Ectodermal cell (in vitro differentiated cells): Measurements from ENCODE around the gene TBC1D21.

Source experiments
- H3K27ac ChIP-seq: 2 replicates; pipeline ENCODE4 v1.7.0; 2013; ENCODE audit warnings: mild to moderate bottlenecking, low read depth, low read length; ENCODE audit not compliant: insufficient read depth, poor library complexity, severe bottlenecking
- H3K27me3 ChIP-seq: 2 replicates; pipeline ENCODE4 v1.7.0; 2013; ENCODE audit warnings: mild to moderate bottlenecking, low read length; ENCODE audit not compliant: insufficient read depth, control insufficient read depth, poor library complexity, severe bottlenecking
- H3K36me3 ChIP-seq: one replicate; pipeline ENCODE4 v1.7.0; 2013; ENCODE audit warnings: low read length; ENCODE audit not compliant: control insufficient read depth, insufficient read depth
- H3K4me1 ChIP-seq: one replicate; pipeline ENCODE4 v1.7.0; 2013; ENCODE audit warnings: low read length; ENCODE audit not compliant: control insufficient read depth, insufficient read depth
- H3K4me3 ChIP-seq: 2 replicates; pipeline ENCODE4 v1.7.0; 2013; ENCODE audit warnings: low read depth, low read length, control low read depth; ENCODE audit not compliant: insufficient read depth
- H3K9me3 ChIP-seq: 2 replicates; pipeline ENCODE4 v1.7.0; 2013; ENCODE audit warnings: mild to moderate bottlenecking, low read length, moderate library complexity; ENCODE audit not compliant: control insufficient read depth
- WGBS, 2 experiments: methylation state at CpG; one replicate each; pipeline ENCODE4 v1.1.7; 2013; ENCODE audit warnings: missing lambda C conversion rate in 2 of 2; 5-methylcytosine and 5-hydroxymethylcytosine counted together

Gene TBC1D21

GRCh38 chr15:73899197-73900094, 26.1 kb downstream of the TBC1D21 start:
- Histone ChIP-seq H3K27ac (no peak overlapping the region), H3K9me3 (no peaks in the 10 kb centered on the region), H3K4me3 (no peak overlapping the region), H3K36me3 (no peaks in the 10 kb centered on the region), H3K4me1 (peaks cover 3% of the 10 kb centered on the region), H3K27me3 (no peaks in the 10 kb centered on the region)
- 91% methylated on average over 14 to 15 of the region's 15 CpGs for WGBS, 2 experiments

DNA sequence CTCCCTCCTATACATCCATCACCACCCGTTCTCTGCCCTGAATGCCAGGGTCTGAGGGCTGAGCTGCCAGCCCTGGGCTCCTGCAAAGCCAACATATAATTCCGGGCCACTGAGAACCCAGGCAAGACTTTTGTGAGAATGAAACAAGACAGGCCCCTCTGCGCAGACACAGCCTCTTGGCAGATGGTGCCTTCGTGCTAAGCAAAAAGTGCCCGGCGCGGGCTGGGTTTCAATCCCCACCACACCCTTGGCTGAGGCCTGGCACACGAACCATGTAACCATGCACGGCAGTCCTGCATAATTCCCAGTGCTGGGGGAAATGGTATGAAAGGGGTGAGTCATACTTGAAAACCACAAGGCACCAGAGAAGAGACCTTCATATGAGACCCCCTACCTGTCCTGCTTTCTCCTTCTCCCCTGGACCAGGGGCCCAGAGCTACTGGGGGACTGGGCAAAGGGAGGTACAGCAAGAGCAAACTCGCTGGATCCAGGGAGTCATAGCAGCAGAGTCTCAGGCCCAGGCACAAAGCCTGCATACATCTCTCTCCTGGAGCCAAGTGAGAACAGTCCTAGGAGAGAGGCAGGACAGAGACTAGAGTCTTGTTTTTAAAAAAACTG, 26.8 kb downstream of the TBC1D21 start:
- Histone ChIP-seq H3K9me3 (no peaks in the 10 kb centered on the region), H3K27ac (no peak overlapping the region), H3K4me3 (no peak overlapping the region), H3K4me1 (no peaks in the 10 kb centered on the region), H3K27me3 (no peaks in the 10 kb centered on the region), H3K36me3 (no peaks in the 10 kb centered on the region)
- 90 to 93% methylated on average over 10 of the region's 10 CpGs for WGBS, 2 experiments

- H3K27ac ChIP-seq = no peak overlapping the region
- H3K27me3 ChIP-seq = no peaks in the 10 kb centered on the region
- H3K4me3 ChIP-seq = no peak overlapping the region
- no peaks in the 10 kb centered on the region for H3K36me3 ChIP-seq
- H3K9me3 ChIP-seq = no peaks in the 10 kb centered on the region
- H3K4me1 ChIP-seq = no peaks in the 10 kb centered on the region
- WGBS, 2 experiments = 94 to 97% methylated on average over 7 of the region's 7 CpGs
Observed at GRCh38 chr15:73901126-73901810, 27.9 kb downstream of the TBC1D21 start.

- no peaks in the 10 kb centered on the region for H3K4me1 ChIP-seq
- H3K4me3 ChIP-seq = no peak overlapping the region
- H3K27me3 ChIP-seq = no peaks in the 10 kb centered on the region
- WGBS, 2 experiments = 85 to 86% methylated on average over 11 of the region's 11 CpGs
- no peaks in the 10 kb centered on the region for H3K36me3 ChIP-seq
- H3K27ac ChIP-seq = no peak overlapping the region
- H3K9me3 ChIP-seq = no peaks in the 10 kb centered on the region
Observed at GRCh38 chr15:73902121-73903020, 29.0 kb downstream of the TBC1D21 start.

DNA sequence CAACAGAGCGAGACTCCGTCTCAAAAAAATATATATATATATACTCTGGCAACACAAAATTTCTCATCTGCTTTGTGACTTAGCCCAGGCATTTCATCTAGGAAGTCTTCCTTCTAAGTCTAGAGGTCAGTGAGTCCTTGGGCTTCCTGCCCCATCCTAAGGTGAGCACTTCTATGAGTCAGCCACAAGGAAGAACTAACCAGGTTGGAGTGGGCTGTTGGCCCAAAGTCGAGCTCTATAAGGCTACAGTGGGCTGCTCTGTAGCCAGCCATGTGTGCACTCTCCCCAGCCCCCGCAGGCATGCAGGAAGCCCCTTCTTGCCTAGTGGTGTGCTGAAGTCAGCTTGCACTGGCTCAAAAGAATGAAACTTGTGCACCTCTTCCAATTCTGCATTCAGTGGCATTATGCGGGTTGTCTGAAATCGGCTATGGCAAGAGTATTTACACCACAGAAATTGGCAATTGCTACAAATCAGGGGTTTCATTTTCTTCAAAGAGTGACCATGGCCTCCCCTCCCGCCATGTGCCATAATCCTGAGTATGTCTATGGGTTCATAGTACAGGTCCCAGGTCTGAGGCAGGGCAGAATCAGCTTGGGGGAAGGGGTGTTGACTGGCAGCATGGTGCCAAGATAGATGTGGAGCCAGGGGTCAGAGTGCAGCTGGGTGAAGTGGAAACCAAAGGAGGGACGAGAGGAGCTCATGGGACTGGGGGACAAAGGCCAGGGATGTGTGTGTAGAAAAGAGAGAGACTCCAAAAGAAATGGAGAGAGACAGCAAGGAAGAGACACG, 30.9 kb downstream of the TBC1D21 start:
- Histone ChIP-seq H3K4me3 (no peak overlapping the region), H3K36me3 (no peaks in the 10 kb centered on the region), H3K4me1 (no peaks in the 10 kb centered on the region), H3K27me3 (no peaks in the 10 kb centered on the region), H3K9me3 (no peaks in the 10 kb centered on the region), H3K27ac (no peak overlapping the region)
- WGBS, 2 experiments = 86 to 88% methylated on average over 9 of the region's 9 CpGs

DNA sequence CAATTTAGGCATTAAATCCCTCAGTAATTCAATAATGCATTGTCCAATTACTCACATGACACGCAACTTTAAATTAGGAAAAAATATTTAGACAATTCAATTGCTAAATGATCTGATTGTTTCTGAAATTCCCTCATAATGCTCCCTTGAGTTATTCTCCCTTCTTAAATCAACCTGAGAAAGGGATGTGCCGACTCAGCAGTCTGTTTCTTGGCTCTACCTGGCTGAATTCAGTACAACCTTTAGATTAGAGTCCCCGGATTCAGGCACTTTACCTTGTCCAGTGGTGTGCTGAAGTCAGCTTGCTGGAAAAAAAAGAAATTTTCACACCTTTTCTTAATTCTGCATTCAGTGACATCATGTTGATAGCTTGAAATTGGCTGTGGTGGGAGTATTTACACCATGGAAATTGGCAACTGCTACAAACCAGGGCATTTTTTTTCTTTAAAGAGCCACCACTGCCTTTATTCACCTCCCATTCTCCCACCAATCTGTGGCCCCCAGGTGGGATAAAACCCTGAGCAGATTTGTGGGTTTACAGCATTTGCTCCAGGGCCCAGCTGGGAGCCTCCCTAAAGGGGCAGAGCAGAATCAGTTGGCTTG, 32.0 kb downstream of the TBC1D21 start:
- H3K4me1 ChIP-seq = peaks cover 2% of the 10 kb centered on the region
- no peak overlapping the region for H3K4me3 ChIP-seq
- 94 to 95% methylated on average over 3 of the region's 3 CpGs for WGBS, 2 experiments
- no peak overlapping the region for H3K27ac ChIP-seq
- no peaks in the 10 kb centered on the region for H3K36me3 ChIP-seq
- H3K27me3 ChIP-seq = no peaks in the 10 kb centered on the region
- H3K9me3 ChIP-seq = no peaks in the 10 kb centered on the region

DNA sequence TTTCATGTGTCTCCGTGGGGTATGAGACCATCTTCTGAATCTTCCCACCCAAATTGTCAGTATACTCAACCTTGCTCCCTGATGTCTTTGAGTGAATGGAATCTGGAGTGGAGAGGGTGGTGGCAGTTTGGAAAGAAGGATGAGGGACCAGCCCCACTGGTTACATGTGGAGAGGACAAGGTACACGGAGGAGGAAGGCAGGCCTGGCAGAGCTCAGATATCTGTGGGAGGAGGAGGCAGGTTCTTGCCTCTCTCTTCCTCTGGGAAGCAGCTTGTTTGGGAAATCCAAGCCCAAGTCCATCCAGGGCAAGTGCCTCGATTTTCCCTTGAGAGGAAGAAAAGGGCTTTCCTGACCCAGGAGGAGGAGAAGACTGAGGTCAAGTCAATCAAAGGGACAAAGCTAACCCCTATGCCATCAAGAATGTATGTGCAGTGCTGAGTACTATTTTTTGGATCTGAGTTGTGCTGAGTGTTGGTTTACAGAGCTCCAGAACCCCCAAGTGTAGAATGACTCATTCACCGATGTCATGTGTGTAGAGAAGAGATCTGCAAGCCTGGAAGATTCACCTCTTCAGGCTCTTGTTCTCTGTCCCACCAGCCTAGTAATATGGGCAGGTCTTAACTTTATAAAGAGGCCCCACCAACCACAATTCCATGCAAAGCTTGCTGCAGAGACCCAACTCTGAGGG, 33.1 kb downstream of the TBC1D21 start:
- 88 to 92% methylated on average over 4 of the region's 4 CpGs for WGBS, 2 experiments
- H3K36me3 ChIP-seq = no peaks in the 10 kb centered on the region
- H3K4me1 ChIP-seq = peaks cover 14% of the 10 kb centered on the region
- no peaks in the 10 kb centered on the region for H3K9me3 ChIP-seq
- no peak overlapping the region for H3K4me3 ChIP-seq
- no peak overlapping the region for H3K27ac ChIP-seq
- no peaks in the 10 kb centered on the region for H3K27me3 ChIP-seq

DNA sequence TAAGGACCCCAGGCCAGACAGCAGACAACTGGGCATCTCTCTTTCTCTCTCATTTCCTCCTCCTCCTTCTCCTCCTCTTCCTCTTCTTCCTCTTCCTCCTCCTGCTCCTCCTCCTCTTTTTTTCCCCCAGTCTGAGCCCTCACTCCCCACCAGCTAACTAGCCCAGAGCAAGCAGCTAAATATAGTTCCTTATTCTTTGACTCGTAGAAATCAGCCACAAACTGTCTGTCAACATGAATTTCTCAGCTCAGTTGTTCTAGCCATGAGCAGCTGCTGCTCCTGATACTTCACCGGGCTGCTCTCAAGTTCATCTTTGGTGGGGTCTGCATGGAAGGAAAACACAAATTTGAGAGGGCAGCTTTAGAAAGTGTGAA, 33.7 kb downstream of the TBC1D21 start:
- WGBS, 2 experiments = 90 to 92% methylated on average over 2 of the region's 2 CpGs
- H3K36me3 ChIP-seq = no peaks in the 10 kb centered on the region
- no peak overlapping the region for H3K4me3 ChIP-seq
- peaks cover 15% of the 10 kb centered on the region for H3K4me1 ChIP-seq
- H3K27ac ChIP-seq = no peak overlapping the region
- no peaks in the 10 kb centered on the region for H3K9me3 ChIP-seq
- no peaks in the 10 kb centered on the region for H3K27me3 ChIP-seq
